A549 (cell line): Measurements from ENCODE around the gene EME2. TPM values are rescaled to one million over a fixed set of nuclear protein-coding genes. Genes with fewer than 3 reads are reported as not detected.

ENCODE experiments used
- ATAC-seq, 2 experiments: fragments of 200-7000 bp in 1 of 2; fragments of >200 bp in 1 of 2; cut with Nextera tagmentation in 1 of 2; cut with Tn5 transposase in 1 of 2; 3 replicates each; pipeline versions ENCODE4 v1.8.0 to v1.9.1; 2018 to 2020; ENCODE audit warnings: mild to moderate bottlenecking in 1 of 2, moderate library complexity in 1 of 2
- CTCF ChIA-PET: fragments of 300-600 bp; sonication (Branson Sonifier 250); formaldehyde crosslinking; extraction: SDS; loops from one replicate; lab custom pipeline; 2021; ENCODE audit warnings: antibody characterized with exemption, inconsistent platforms; lab: Yijun Ruan, JAX
- POLR2A ChIA-PET: fragments of 350-600 bp; formaldehyde crosslinking; extraction: SDS; loops from one replicate; lab custom pipeline; 2021; ENCODE audit warnings: antibody characterized with exemption, inconsistent platforms; lab: Yijun Ruan, JAX
- DNase-seq, 2 experiments: peaks; one replicate each; pipeline versions ENCODE4 v3.0.0 to v3.0.0-alpha.2; 2011 to 2016; ENCODE audit warnings: low read depth in 1 of 2, low spot score in 1 of 2
- FAIRE-seq: peaks from 2 replicates; lab custom pipeline; 2011; peaks lifted over from hg19 to GRCh38; lab: Jason Lieb, UNC
- H3K27ac ChIP-seq, 2 experiments: fragments of >200 bp; sonication (Bioruptor Twin); formaldehyde crosslinking; 3 replicates each; pipeline ENCODE4 v1.5.1; 2016 to 2017
- H3K4me1 ChIP-seq: fragments of >200 bp; sonication (Bioruptor Twin); formaldehyde crosslinking; 3 replicates; pipeline ENCODE4 v1.6.1; 2016
- H3K4me2 ChIP-seq: fragments of >200 bp; sonication (Bioruptor Twin); formaldehyde crosslinking; 3 replicates; pipeline ENCODE4 v1.6.1; 2016
- H3K4me3 ChIP-seq: fragments of >200 bp; sonication (Bioruptor Twin); formaldehyde crosslinking; 3 replicates; pipeline ENCODE4 v1.5.1; 2016
- H3K9me3 ChIP-seq: fragments of >200 bp; sonication (Bioruptor Twin); formaldehyde crosslinking; 3 replicates; pipeline ENCODE4 v1.6.1; 2016
- EHMT2 ChIP-seq: fragments of 200-600 bp; sonication (generic); IDR thresholded peaks from 2 replicates; pipeline ENCODE4 v1.6.1; 2016; ENCODE audit warnings: antibody characterized with exemption, low read depth, mild to moderate bottlenecking, moderate library complexity
- ELK1 ChIP-seq: fragments of 150-350 bp; IDR thresholded peaks from 2 replicates; pipeline ENCODE4 v1.6.1; 2014; ENCODE audit warnings: low read depth, mild to moderate bottlenecking, low read length
- FOSL2 ChIP-seq, 2 experiments: fragments of 450-650 bp in 1 of 2; fragments of >200 bp in 1 of 2; sonication (Bioruptor Twin) in 1 of 2; formaldehyde crosslinking; IDR thresholded peaks; 2 replicates each; pipeline versions ENCODE4 v1.5.0 to v1.6.1; 2016 to 2020; ENCODE audit warnings: mild to moderate bottlenecking in 1 of 2, moderate library complexity in 1 of 2
- FOXS1 ChIP-seq: fragments of 250-450 bp; sonication (Bioruptor Pico); IDR thresholded peaks from 2 replicates; pipeline ENCODE4 v1.5.0; 2020; ENCODE audit warnings: mild to moderate bottlenecking, moderate library complexity
- HOXB13 ChIP-seq: fragments of 250-450 bp; sonication (Bioruptor Pico); IDR thresholded peaks from 2 replicates; pipeline ENCODE4 v1.5.0; 2020; ENCODE audit warnings: low read depth, mild to moderate bottlenecking, moderate library complexity
- JUN ChIP-seq, 2 experiments: fragments of >200 bp; sonication (Bioruptor Twin); formaldehyde crosslinking; IDR thresholded peaks; 2 replicates in 1 of 2; 3 replicates in 1 of 2; pipeline ENCODE4 v1.6.1; 2016 to 2017
- JUNB ChIP-seq: fragments of >200 bp; sonication (Bioruptor Twin); formaldehyde crosslinking; IDR thresholded peaks from 2 replicates; pipeline ENCODE4 v1.6.1; 2016
- KDM5A ChIP-seq: fragments of 200-600 bp; sonication (generic); IDR thresholded peaks from 2 replicates; pipeline ENCODE4 v1.6.1; 2016; ENCODE audit warnings: antibody characterized with exemption, mild to moderate bottlenecking
- MAFK ChIP-seq: fragments of 450-650 bp; IDR thresholded peaks from 2 replicates; pipeline ENCODE4 v1.6.1; 2014; ENCODE audit not compliant: partially characterized antibody
- MAZ ChIP-seq: fragments of 150-350 bp; IDR thresholded peaks from 2 replicates; pipeline ENCODE4 v1.6.1; 2014; ENCODE audit warnings: antibody characterized with exemption, low read depth, low read length, borderline replicate concordance
- MYC ChIP-seq: IDR thresholded peaks from 2 replicates; pipeline ENCODE4 v1.6.1; 2012; ENCODE audit warnings: mild to moderate bottlenecking, inconsistent platforms, low read length, improper control_type of control experiment, borderline replicate concordance
- NR3C1 ChIP-seq: fragments of >200 bp; sonication (Bioruptor Twin); formaldehyde crosslinking; IDR thresholded peaks from 3 replicates; pipeline ENCODE4 v1.6.1; 2017
- PBX3 ChIP-seq: IDR thresholded peaks from 2 replicates; pipeline ENCODE4 v1.6.1; 2012
- PHF8 ChIP-seq: fragments of 200-600 bp; sonication (generic); IDR thresholded peaks from 2 replicates; pipeline ENCODE4 v1.6.1; 2016; ENCODE audit warnings: low read depth, mild to moderate bottlenecking, antibody characterized with exemption, moderate library complexity, borderline replicate concordance
- POLR2A ChIP-seq: IDR thresholded peaks from 2 replicates; pipeline ENCODE4 v1.6.1; 2012; ENCODE audit warnings: mild to moderate bottlenecking, low read length
- RARB ChIP-seq: fragments of 250-450 bp; sonication (Bioruptor Pico); IDR thresholded peaks from 2 replicates; pipeline ENCODE4 v1.8.0; 2021; ENCODE audit warnings: mild to moderate bottlenecking, moderate library complexity
- RFX5 ChIP-seq: fragments of 450-650 bp; IDR thresholded peaks from 2 replicates; pipeline ENCODE4 v1.7.1; 2014; ENCODE audit warnings: antibody characterized with exemption, mild to moderate bottlenecking, moderate library complexity
- TFCP2L1 ChIP-seq: fragments of 250-450 bp; sonication (Bioruptor Pico); IDR thresholded peaks from 2 replicates; pipeline ENCODE4 v1.5.0; 2021; ENCODE audit warnings: mild to moderate bottlenecking
- ZNF302 ChIP-seq: fragments of 250-450 bp; sonication (Bioruptor Pico); IDR thresholded peaks from 2 replicates; pipeline ENCODE4 v1.9.0; 2021; ENCODE audit warnings: inconsistent platforms, mild to moderate bottlenecking, moderate library complexity
- WGBS: methylation state at CpG from one replicate; pipeline ENCODE4 v1.1.6; 2017; ENCODE audit errors: missing lambda C conversion rate; 5-methylcytosine and 5-hydroxymethylcytosine counted together
- polyA plus RNA-seq, 4 experiments: library from polyadenylated mRNA; depleted of rRNA in 3 of 4; stranded (reverse); fragments of >200 nt; fragmentation: RNase III in 1 of 4; extraction: RNeasy Plus Mini Kit Qiagen cat#74134 plus additional on column Dnase treatment in 1 of 4; gene quantifications; 2 replicates in 3 of 4; 3 replicates in 1 of 4; pipeline ENCODE4 v1.2.3, GENCODE V29; 2011 to 2017
- TF ChIP-seq, protein P1 (sequence below): fragments of 200-600 bp; sonication (generic); IDR thresholded peaks from 2 replicates; pipeline ENCODE4 v1.6.1; 2016; ENCODE audit warnings: antibody characterized with exemption, mild to moderate bottlenecking, moderate library complexity
- TF ChIP-seq, protein P2 (sequence below): IDR thresholded peaks from 2 replicates; pipeline ENCODE4 v1.6.1; 2012
- TF ChIP-seq, protein P3 (sequence below): fragments of >200 bp; sonication (Bioruptor Twin); formaldehyde crosslinking; IDR thresholded peaks from 3 replicates; pipeline ENCODE4 v1.5.1; 2016

EME2 gene
- polyA plus RNA-seq, 2 of the 4 experiments (the other 2 are of a cell fraction), result 2.9 to 16.5 TPM

DNA sequence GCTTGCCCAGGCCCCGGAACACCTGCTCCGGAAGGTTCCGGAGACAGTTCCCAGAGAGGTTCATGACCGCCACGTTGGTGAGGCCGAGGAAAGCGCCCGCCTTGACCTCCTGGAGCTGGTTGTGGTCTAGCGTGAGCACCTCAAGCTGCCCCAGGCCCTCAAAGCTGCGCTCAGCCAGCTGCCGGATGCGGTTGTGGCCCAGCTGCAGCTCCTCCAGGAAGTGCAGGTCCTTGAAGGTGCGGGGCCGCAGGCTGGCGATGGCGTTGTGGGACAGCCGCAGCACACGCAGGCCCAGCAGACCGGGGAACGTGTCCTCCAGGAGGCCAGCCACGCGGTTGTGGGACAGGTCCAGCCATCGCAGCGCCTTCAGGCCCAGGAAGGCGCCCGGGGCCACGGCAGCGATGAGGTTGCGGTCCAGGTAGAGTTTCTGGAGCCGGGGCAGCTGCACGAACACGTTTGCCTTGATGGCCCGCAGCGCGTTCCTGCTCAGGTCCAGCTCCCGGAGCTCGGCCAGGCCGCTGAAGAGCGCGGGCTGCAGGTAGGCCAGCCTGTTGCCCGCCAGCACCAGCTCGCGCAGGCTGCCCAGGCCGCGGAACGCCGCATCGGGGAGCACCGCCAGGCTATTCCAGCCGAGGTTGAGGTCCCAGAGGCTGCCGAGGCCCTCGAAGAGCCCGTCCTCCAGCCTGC, 18.8 kb downstream of the EME2 start:
- ChIA-PET POLR2A (interaction anchor here (1.9 kb wide), 1 partner anchor 9 kb away, joined by 11 read pairs; the partner anchor contains the start of genes NUBP2 and SPSB3), CTCF (interaction anchor here (0.8 kb wide), 1 partner anchor 10 kb away, joined by 3 read pairs; no protein-coding TSS in a partner anchor)
- no peak for DNase-seq
- 92% methylated on average over 26 of the region's 53 CpGs for WGBS
- H3K9me3 ChIP-seq, result no peaks in the 10 kb centered on the region
- no peak overlapping the region for H3K4me3 ChIP-seq
- no peak for FAIRE-seq
- peaks cover 5% of the 10 kb centered on the region; the same call in 1 of the 3 replicates for H3K4me1 ChIP-seq
- H3K4me2 ChIP-seq, result no peak overlapping the region
- no peak overlapping the region for H3K27ac ChIP-seq
- ATAC-seq, result no peak
- TF ChIP-seq POLR2A (no peak), KDM5A (no peak), RARB (CRISPR knock-in tag) (no peak)

GRCh38 chr16:1791943-1792812, 19.6 kb downstream of the EME2 start:
- CTCF ChIA-PET, result interaction anchor here (1.2 to 1.6 kb wide), 2 partner anchors 9 to 19 kb away, joined by 4 to 6 read pairs; partner anchors contain the start of genes MRPS34 and NUBP2
- FAIRE-seq, result no peak
- no peak overlapping the region for H3K4me3 ChIP-seq
- H3K4me2 ChIP-seq, result no peak overlapping the region
- TF ChIP-seq, protein P1, sequence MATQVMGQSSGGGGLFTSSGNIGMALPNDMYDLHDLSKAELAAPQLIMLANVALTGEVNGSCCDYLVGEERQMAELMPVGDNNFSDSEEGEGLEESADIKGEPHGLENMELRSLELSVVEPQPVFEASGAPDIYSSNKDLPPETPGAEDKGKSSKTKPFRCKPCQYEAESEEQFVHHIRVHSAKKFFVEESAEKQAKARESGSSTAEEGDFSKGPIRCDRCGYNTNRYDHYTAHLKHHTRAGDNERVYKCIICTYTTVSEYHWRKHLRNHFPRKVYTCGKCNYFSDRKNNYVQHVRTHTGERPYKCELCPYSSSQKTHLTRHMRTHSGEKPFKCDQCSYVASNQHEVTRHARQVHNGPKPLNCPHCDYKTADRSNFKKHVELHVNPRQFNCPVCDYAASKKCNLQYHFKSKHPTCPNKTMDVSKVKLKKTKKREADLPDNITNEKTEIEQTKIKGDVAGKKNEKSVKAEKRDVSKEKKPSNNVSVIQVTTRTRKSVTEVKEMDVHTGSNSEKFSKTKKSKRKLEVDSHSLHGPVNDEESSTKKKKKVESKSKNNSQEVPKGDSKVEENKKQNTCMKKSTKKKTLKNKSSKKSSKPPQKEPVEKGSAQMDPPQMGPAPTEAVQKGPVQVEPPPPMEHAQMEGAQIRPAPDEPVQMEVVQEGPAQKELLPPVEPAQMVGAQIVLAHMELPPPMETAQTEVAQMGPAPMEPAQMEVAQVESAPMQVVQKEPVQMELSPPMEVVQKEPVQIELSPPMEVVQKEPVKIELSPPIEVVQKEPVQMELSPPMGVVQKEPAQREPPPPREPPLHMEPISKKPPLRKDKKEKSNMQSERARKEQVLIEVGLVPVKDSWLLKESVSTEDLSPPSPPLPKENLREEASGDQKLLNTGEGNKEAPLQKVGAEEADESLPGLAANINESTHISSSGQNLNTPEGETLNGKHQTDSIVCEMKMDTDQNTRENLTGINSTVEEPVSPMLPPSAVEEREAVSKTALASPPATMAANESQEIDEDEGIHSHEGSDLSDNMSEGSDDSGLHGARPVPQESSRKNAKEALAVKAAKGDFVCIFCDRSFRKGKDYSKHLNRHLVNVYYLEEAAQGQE, result no peak
- no peak for TF ChIP-seq MAZ
- no peak for TF ChIP-seq ZNF302 (CRISPR knock-in tag)
- TF ChIP-seq MYC, result no peak
- no peak for TF ChIP-seq MAFK
- no peak for TF ChIP-seq PBX3
- no peak for TF ChIP-seq JUN (IDR thresholded peaks at IDR 0.05)
- TF ChIP-seq, protein P2, sequence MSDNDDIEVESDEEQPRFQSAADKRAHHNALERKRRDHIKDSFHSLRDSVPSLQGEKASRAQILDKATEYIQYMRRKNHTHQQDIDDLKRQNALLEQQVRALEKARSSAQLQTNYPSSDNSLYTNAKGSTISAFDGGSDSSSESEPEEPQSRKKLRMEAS, result no peak
- TF ChIP-seq PHF8, result no peak
- no peak for TF ChIP-seq FOSL2 (IDR thresholded peaks at IDR 0.05)
- TF ChIP-seq FOSL2 (CRISPR knock-in tag; IDR thresholded peaks at IDR 0.05), result no peak
- no peak for TF ChIP-seq EHMT2
- no peak for TF ChIP-seq FOXS1 (CRISPR knock-in tag)
- no peak for TF ChIP-seq JUNB
- TF ChIP-seq POLR2A, result no peak
- no peak for TF ChIP-seq RFX5
- TF ChIP-seq, protein P3, sequence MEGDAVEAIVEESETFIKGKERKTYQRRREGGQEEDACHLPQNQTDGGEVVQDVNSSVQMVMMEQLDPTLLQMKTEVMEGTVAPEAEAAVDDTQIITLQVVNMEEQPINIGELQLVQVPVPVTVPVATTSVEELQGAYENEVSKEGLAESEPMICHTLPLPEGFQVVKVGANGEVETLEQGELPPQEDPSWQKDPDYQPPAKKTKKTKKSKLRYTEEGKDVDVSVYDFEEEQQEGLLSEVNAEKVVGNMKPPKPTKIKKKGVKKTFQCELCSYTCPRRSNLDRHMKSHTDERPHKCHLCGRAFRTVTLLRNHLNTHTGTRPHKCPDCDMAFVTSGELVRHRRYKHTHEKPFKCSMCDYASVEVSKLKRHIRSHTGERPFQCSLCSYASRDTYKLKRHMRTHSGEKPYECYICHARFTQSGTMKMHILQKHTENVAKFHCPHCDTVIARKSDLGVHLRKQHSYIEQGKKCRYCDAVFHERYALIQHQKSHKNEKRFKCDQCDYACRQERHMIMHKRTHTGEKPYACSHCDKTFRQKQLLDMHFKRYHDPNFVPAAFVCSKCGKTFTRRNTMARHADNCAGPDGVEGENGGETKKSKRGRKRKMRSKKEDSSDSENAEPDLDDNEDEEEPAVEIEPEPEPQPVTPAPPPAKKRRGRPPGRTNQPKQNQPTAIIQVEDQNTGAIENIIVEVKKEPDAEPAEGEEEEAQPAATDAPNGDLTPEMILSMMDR, result no peak
- TF ChIP-seq ELK1, result no peak
- no peak for TF ChIP-seq NR3C1
- no peak for TF ChIP-seq TFCP2L1 (CRISPR knock-in tag)
- no peak for TF ChIP-seq HOXB13
- TF ChIP-seq, all 56 proteins: peak for 0
- Histone ChIP-seq H3K4me1 (peaks cover 5% of the 10 kb centered on the region; the same call in 1 of the 3 replicates), H3K27ac (no peak overlapping the region), H3K9me3 (no peaks in the 10 kb centered on the region)
- ATAC-seq, result peak in 1 of 2 experiments; percentile 11; a peak in 2 of 6 replicates
- POLR2A ChIA-PET, result interaction anchor here (1.9 kb wide), 1 partner anchor 10 kb away, joined by 11 read pairs; the partner anchor contains the start of genes NUBP2 and SPSB3
- WGBS, result 93% methylated on average over 15 of the region's 59 CpGs
- DNase-seq, result no peak
